HG02623 (cell line): ENCODE results near the gene GSK3B.

Experiments used
- ATAC-seq: cut with Tn5 transposase; IDR thresholded peaks from one replicate; pipeline ENCODE4 v1.9.1; 2021; ENCODE audit warnings: moderate library complexity; ENCODE audit not compliant: unreplicated experiment

Gene GSK3B

DNA sequence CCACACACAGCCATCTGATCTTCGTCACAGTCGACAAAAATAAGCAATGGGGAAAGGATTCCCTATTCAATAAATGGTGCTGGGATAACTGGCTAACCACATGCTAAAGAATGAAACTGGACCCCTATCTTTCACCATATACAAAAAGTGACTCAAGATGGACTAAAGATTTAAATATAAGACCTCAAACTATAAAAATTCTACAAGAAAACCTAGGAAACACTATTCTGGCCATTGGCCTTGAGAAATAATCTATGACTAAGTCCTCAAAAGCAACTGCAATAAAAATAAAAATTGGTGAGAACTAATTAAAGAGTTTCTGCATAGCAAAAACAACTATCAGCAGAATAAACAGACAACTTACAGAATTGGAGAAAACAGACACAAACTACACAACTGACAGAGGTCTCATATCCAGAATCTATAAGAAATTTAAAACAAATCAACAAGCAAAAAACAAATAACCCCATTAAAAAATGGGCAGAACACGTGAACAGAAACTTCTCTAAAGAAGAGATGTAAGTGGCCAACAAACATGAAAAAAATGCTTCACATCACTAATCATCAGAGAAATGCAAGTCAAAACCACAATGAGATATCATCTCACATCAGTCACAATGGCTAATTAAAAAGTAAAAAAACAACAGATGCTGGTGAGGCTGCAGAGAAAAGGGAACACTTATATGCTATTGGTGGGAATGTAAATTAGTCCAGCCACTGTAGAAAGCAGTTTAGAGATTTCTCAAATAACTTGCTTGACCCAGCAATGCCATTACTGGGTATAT, 208.3 kb downstream of the GSK3B start:
- no peak for ATAC-seq

DNA sequence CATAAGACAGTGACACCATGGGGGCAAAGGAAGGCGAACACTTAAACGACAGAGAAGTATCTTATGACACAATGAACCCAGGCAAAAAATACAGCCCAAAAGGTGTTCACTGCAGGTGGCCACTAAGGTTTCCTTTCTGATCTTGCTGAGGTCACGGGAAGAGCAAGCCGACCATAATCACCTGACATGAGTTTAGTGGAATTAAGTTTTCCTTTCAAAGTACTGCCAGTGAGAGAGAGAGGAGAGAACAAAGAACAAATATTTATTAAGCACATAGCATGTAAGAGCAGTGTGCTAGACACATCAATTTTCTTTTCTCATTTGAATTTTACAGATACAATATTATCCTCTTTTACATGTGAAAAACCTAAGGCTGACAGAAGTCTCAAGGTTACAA, 210.1 kb downstream of the GSK3B start:
- no peak for ATAC-seq

DNA sequence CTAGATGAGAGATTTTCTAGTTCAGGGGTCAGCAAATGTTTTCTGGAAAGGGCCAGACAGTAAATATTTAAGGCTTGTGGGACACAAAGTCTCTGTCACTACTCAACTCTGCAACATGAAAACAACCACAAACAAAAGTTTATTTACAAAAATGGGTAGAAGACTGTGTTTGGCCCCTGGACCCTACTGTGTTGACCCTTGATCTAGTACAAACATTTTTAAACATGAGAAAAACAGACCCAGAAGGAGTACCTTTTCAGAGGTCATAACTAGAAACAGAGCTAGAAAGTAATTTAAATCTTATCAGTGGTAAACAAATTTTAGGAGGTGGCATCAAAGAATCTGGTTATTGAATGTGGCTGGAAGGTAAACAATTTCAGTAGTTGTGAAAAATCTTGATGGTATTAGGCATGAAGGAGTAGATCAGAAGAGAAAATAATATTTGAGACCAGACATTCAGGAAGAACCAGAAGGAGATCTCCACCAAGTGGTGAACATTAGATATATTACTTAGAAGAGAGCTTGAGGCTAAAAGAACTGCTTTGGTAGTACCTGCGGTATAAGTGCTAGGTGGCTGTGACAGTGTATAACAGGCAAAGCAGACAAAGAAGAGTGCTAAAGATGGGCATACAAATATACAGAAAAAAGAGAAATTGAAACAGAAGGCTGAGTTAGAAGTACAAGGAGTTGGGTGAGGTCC, 210.6 kb downstream of the GSK3B start:
- no peak for ATAC-seq

DNA sequence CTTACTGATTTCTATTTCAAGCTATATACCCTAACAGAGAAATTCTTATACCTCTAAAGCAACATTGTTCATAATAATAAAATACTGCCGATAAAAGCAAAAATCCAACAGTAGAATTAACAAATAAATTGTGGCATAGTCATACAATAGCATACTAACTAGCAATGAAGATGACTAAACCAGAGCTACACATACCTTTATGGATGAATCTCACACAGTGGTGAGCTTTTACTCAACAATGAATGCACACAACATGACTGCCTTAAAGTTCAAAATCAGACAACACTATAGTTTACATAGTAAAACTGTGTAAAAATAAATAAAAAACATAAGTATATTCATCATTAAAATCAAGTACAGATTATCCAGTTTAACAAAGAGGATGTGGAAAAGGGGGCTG, 213.3 kb downstream of the GSK3B start:
- ATAC-seq: no peak

DNA sequence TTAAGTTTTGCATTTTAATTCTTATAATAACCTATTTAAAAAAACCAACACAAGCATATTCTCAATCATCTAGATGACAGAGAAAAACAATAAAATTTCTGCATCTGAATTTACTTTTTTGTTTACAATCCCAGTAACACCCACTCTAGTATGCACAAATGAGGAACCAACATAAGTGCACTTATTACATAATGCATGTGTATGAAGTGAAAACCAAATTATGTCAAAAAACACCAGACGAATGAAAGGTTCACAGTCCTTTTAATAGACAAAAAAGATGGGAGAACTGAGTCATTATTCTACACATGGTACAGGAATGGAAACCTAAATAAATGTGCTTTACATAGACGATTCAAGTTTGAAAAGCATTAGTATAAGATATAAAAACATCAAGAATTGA, 220.6 kb downstream of the GSK3B start:
- no peak for ATAC-seq

DNA sequence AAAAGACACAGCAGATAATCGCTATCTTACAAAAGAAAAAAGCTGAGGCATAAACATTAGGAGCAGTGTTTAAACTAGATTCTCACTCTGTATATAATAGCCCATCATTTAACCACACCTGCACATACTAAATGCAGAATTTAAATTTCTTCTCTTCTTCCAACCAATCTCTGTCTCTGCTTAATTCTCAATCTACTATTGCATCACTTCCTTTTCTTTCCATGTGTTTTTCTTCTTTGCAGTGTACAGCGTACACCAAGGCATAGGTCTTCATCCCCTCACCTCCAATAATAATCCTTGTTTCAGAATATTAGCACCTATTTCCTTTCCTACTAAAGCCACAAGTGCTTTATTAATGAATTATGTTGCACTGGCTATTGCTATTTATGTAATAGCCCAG, 221.5 kb downstream of the GSK3B start:
- ATAC-seq: no peak

DNA sequence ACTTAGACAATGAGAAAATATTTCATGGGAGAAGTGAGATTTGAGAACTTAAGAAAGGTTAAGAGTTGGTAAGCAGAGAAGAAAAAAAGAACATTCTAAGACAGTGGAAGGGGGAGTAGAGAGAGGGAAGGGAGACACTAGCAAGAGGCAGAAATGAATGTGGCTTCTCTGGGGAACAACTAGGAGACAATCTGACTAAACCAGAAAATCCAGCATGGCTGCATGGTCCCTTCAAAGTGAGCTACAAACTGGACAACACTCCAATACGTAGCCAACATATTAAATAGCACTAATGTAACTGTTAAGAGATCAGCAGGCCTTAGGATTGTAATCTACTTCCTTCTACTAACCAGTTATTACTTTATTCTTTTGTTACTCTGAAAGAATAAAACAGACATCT, 222.7 kb downstream of the GSK3B start:
- ATAC-seq: no peak

DNA sequence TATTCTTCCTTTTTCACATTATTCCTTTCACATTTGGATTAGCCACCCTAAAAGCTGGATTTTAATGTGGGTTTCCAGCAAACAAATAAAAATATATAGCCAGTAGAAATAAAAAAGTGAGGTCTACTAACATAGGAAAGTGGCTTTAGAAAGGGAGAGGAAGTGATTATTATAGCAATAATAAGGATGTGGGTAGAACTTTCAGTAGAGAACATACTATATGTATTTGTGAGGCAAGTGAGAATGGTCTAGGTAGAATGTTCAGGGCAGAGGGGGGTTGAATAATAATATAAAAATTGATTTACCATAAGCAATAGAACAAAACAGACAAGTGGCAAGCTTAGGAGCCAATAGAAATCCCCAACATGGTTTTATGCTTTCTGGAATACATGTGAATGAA, 223.7 kb downstream of the GSK3B start:
- no peak for ATAC-seq

DNA sequence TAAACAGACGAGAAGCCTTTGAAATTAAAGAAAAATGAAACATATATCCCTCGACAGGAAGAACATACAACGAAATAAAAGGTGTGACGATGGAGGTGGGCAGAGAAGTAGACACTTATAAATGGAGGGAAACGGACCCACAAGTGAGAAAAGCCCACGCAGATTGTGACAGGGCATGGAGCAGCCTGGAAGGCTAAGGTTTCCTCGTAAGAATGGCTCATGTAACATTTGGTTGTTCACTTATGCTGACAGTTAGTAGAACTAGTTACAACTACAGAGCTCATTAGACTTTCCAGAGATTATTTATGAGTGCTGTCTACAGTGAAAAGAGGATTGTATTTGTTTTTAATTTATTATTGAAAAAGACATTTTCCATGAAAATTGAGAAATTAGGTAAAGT, 229.8 kb downstream of the GSK3B start:
- no peak for ATAC-seq

DNA sequence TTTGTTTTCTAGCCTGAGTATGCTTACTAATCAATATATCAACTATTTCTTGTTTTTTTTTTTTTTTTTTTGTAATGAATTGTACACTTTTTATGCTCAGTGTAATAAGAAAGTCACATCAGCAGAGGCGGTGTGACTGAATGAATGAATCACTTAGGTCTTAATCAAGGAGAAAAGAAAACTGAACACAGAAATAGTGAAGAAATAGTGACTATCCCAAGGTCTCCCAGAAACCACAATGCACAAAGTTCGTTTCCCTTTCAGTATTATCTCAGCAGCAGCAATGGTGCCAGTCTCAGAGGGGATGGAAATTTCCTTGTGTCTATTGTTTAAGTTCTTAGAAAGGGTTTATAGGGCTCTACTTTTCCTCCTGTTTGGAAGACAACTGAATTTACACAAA, 231.6 kb downstream of the GSK3B start:
- ATAC-seq: no peak

DNA sequence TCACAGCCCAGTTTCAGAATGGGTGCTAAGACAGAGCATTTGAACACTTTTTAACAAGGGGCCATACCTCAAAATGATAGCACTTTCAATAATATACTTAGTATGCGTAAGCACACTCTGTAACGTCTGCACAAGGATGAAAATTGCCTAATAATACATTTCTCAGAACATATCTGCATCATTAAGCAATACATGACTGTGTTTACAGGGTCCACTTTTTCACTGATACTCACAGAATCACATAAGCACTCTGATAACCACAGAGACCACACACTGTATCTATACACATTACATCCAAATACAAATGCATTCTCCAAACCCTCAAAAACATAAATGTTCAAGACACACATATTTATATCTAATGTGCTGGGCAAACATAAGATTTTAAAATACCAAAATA, 232.6 kb downstream of the GSK3B start:
- ATAC-seq: no peak

DNA sequence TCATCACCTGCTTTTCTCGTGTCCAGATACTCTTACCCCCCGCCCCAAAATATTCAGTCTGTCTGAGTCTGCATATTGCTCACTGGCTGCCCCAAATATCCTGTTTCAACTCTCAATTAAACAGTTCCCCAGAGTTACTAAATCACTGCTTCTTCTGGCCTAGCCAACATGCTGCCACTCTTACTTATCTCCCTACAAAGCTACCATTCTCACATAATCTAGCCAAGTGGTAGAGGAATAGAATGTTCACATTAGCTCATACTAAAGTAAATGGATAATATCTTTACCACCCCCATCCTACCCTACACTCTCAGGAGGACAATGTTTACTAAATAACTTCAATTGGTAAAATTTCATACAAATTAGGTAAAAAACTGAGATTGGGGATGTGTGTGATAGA, 234.5 kb downstream of the GSK3B start:
- no peak for ATAC-seq

DNA sequence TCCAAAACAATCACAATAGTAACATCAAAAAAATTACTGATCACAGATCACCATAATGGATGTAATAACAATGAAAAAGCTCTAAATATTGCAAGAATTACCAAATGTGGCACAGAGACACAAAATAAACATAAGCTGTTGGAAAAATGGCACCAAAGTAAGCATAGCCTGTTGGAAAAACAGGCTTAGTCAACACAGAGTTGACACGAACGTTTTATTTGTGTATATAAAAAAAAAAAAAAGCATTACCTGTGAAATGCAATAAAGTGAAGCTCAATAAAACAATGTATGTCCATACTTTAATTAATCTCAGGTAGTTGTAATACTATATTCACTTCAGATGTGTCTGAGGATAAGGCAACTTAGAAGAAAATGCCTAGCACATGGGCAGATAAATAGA, 235.3 kb downstream of the GSK3B start:
- no peak for ATAC-seq

DNA sequence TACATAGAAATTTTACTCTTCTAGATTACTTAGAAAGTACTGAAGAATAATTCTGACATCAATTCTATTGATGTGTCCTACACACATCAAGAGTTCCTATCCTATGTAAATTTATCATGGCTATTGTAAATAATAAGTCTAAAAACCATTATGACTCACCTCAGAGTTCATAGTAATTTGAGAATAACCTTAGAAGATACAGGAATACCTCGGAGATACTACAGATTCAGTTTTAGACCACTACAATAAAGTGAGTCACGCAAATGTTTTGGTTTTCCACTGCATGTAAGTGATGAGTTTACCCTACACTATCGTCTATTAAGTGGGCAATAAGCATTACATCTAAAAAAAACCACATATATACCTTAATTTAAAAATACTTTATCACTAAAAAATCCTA, 237.6 kb downstream of the GSK3B start:
- ATAC-seq: no peak

DNA sequence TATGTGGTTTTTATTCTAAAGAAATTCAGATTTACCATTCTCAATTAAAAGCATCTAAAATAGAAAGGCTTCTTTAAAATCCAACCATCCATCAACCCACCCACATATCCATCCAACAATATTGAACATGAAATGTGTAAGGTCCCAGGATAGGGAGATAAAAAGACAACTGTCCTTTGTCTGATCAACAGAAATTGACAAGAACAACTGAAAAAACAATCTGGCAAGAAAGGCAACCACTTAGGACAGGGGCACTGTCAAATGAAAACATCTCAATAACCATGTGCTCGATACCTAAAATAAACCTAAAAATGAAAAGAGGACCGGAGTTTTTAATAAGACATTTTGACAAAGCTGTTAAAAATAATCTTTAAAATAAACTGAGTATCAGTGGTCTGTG, 245.1 kb downstream of the GSK3B start:
- no peak for ATAC-seq

DNA sequence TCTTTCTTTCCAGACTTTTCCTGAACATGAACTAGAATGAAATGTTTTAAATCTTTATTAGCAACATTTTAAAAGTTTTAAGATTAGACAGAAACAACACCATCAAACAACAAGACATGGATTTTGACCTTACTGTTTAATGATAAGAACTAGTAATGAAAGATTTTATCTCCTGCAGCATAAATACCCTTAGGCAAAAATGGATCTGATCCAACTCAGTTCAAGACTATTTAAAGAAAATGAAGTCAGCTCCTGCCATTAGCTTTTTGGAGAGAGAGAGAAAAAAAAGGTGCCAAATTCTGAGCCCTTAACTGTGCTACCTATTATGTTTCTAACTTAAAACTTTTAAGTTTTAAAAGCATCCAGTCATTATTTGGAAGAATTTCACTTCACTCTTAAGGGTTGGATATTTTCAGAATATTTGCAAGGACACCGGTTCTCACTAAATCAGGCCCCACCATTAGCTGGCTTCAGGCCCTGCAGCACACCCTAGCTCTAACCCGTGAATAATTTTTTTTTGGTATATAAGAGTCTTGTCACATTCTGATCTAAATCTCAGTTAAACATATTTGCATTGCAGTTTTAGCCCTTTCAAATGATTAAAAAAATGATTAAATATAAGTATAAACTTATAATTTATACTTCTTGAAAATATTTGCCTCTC, 252.3 kb downstream of the GSK3B start:
- no peak for ATAC-seq

DNA sequence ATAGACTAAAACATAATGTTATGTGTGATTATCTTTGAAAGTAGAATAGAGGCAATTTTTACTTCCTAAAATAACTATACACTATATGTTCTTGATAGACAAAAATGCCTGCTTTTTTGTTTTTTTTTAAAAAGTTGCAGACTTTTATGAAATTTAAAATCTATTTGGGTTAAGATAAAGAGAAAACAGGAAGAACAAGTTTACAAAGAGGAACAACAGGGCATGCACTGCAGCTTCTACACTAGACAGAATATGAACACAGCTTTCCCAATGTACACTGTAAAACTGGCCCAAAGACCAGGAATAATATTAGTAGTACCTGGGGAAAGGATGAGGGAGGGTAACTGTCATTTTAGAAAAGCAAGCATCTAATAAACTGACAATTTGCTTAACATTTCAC, 258.7 kb downstream of the GSK3B start:
- ATAC-seq: no peak

DNA sequence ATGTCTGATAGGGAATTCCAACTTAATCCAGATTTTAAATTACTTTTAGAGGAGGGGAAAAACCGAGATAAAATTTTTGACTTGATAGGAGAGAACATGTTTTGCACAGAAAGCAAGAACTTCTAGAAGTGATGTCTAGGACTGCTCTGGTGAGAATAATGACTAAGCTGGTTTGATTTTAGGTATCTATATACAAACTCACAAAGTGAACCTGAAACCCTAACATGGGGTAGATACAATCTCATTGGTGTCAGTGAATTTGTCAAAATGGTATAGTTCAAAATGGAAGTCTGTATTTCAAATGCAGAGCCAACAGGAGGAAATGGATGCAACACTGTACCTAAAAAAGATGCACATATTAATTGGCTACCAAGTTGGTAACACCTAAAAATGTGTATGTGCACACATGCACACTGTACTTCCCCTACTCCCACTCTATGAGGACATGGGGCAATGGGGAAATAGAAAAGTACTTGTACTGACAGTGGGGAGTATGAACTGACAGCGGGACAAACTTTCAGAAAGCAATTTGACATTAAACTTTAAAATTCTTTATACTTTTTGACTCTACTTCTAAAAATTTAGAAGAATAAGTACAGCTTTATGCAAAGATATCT, 259.4 kb downstream of the GSK3B start:
- ATAC-seq: no peak

DNA sequence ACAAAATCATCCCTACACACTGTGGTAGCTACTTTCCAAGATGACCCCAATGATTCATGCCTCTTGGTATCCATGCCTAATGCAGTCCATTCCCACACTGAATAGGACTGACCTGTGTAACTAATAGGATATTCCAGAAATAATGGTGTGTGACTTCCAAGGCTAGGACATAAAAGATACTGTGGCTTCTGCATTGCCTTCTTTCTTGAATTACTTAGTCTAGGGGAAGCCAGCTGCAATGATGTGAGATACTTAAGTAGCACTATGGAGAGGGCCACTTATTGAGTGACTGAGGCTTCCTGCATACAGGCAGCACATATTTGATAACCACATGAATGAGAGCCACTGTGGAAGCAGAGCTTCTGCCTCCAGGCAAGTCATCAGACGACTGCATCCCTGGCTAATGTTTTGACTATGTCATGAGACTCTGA, 262.3 kb downstream of the GSK3B start:
- no peak for ATAC-seq

DNA sequence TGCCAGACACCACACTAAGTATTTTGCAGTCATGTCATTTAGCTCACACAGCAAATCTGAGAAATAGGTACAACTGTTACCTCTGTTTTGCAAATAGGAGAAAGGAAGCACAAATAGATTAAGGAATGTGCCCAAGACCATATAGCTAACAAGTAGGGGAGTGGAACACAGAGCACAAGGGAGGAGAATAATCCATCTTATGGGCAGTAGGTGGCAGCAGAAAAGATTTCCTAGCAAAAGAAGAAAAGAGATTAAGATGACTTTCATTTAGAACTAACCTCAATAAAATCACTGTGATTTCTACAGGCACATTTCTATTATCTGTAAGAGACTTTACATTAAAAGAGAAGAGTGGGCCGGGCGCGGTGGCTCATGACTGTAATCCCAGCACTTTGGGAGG, 263.2 kb downstream of the GSK3B start:
- no peak for ATAC-seq

DNA sequence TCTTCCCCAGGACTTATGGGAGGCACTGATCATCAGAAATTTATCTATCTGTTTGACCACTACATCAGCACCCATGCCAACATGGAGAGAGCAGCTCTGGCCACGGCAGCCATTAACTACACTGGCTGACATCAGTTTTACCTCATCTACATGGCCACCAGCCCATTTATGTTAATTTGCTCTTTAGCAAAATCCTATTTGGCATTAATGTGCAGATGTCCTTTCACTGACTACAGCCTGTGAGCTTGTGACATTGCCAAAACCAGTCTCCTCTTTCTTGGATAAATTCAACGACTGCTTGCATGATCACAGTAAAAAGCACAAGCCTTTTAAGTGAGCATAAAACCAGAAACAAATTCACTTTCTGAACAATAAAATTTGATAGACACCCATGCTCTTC, 264.8 kb downstream of the GSK3B start:
- no peak for ATAC-seq
